Smooth muscle cell (in vitro differentiated cells): ENCODE data around the gene LRRC51. TPM values are rescaled to one million over a fixed set of nuclear protein-coding genes. Genes with fewer than 3 reads are reported as not detected.

Experiments
- DNase-seq: peaks from one replicate; lab custom pipeline; 2025; ENCODE audit not compliant: unreplicated experiment; lab: John Stamatoyannopoulos, UW
- H2AFZ ChIP-seq: fragments of 200-600 bp; sonication (generic); 2 replicates; pipeline ENCODE4 v1.6.0; 2016; ENCODE audit warnings: antibody characterized with exemption, low read depth, mild to moderate bottlenecking
- H3F3A ChIP-seq: fragments of 200-600 bp; sonication (generic); 2 replicates; pipeline ENCODE4 v1.6.0; 2017; ENCODE audit warnings: antibody characterized with exemption, low read depth
- H3K27ac ChIP-seq: fragments of 200-600 bp; sonication (generic); 2 replicates; pipeline ENCODE4 v1.5.1; 2016; ENCODE audit warnings: low read depth, mild to moderate bottlenecking
- H3K27me3 ChIP-seq: fragments of 200-600 bp; sonication (generic); 2 replicates; pipeline ENCODE4 v1.6.1; 2016; ENCODE audit warnings: low read depth, mild to moderate bottlenecking
- H3K36me3 ChIP-seq: fragments of 200-600 bp; sonication (generic); 2 replicates; pipeline ENCODE4 v1.5.1; 2016; ENCODE audit warnings: low read depth
- H3K4me1 ChIP-seq: fragments of 200-600 bp; sonication (generic); 2 replicates; pipeline ENCODE4 v1.5.1; 2016; ENCODE audit warnings: low read depth
- H3K4me2 ChIP-seq: fragments of 200-600 bp; sonication (generic); 2 replicates; pipeline ENCODE4 v1.6.0; 2016; ENCODE audit warnings: mild to moderate bottlenecking
- H3K4me3 ChIP-seq: fragments of 200-600 bp; sonication (generic); 2 replicates; pipeline ENCODE4 v1.5.1; 2016; ENCODE audit warnings: mild to moderate bottlenecking
- H3K79me2 ChIP-seq: fragments of 200-600 bp; sonication (generic); 2 replicates; pipeline ENCODE4 v1.6.0; 2016; ENCODE audit warnings: low read depth, mild to moderate bottlenecking
- H3K9ac ChIP-seq: fragments of 200-600 bp; sonication (generic); 2 replicates; pipeline ENCODE4 v1.6.0; 2016; ENCODE audit warnings: low read depth
- H3K9me3 ChIP-seq: fragments of 200-600 bp; sonication (generic); replicated peaks from 2 replicates; pipeline ENCODE4 v1.5.1; 2016; ENCODE audit warnings: low read depth
- H4K20me1 ChIP-seq: fragments of 200-600 bp; sonication (generic); 2 replicates; pipeline ENCODE4 v1.6.0; 2016; ENCODE audit warnings: low read depth
- WGBS: methylation state at CpG from one replicate; pipeline ENCODE4 v1.1.7; 2016; ENCODE audit warnings: low lambda C conversion rate; 5-methylcytosine and 5-hydroxymethylcytosine counted together
- polyA plus RNA-seq: library from polyadenylated mRNA; unstranded; fragments of >200 nt; fragmentation: Nextera tagmentation; extraction: Ambion mirVana; gene quantifications from 2 replicates; pipeline ENCODE4 v1.2.1, GENCODE V29; 2016
- total RNA-seq: library from RNA; depleted of rRNA; stranded (reverse); fragments of >200 nt; gene quantifications from 2 replicates; pipeline ENCODE4 v1.2.3, GENCODE V29; 2014
- TF ChIP-seq, protein P1 (sequence below): fragments of 200-600 bp; sonication (generic); IDR thresholded peaks from 2 replicates; pipeline ENCODE4 v1.5.1; 2017; ENCODE audit warnings: borderline replicate concordance, mild to moderate bottlenecking, antibody characterized with exemption; ENCODE audit not compliant: insufficient read depth, poor library complexity, severe bottlenecking

The LRRC51 gene
- total and polyA plus RNA-seq, 2 experiments from 2014 or later, result 1.1 to 6.1 TPM

- Histone ChIP-seq H3K9me3 (no peaks in the 10 kb centered on the region), H3K9ac (peak overlapping the region; percentile 97), H3K4me2 (peak overlapping the region; percentile 91), H2AFZ (peak overlapping the region; percentile 74), H3K79me2 (peaks cover 75% of the 10 kb centered on the region), H3F3A (peaks cover 18% of the 10 kb centered on the region), H3K36me3 (no peaks in the 10 kb centered on the region), H3K4me1 (peaks cover 41% of the 10 kb centered on the region), H4K20me1 (peaks cover 35% of the 10 kb centered on the region), H3K27ac (peak overlapping the region; percentile 98), H3K27me3 (no peaks in the 10 kb centered on the region), H3K4me3 (peak overlapping the region; percentile 70)
- TF ChIP-seq, protein P1, sequence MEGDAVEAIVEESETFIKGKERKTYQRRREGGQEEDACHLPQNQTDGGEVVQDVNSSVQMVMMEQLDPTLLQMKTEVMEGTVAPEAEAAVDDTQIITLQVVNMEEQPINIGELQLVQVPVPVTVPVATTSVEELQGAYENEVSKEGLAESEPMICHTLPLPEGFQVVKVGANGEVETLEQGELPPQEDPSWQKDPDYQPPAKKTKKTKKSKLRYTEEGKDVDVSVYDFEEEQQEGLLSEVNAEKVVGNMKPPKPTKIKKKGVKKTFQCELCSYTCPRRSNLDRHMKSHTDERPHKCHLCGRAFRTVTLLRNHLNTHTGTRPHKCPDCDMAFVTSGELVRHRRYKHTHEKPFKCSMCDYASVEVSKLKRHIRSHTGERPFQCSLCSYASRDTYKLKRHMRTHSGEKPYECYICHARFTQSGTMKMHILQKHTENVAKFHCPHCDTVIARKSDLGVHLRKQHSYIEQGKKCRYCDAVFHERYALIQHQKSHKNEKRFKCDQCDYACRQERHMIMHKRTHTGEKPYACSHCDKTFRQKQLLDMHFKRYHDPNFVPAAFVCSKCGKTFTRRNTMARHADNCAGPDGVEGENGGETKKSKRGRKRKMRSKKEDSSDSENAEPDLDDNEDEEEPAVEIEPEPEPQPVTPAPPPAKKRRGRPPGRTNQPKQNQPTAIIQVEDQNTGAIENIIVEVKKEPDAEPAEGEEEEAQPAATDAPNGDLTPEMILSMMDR, result no peak
- under 1% methylated on average over 23 of the region's 23 CpGs for WGBS
- DNase-seq, result peak; percentile 82
These were observed 39.9 kb upstream of the LRRC51 start for GRCh38 chr11:72040491-72041363.

GRCh38 chr11:72041364-72042063, 39.1 kb upstream of the LRRC51 start:
- DNase-seq, result peak; percentile 69
- Histone ChIP-seq H3K4me2 (peak overlapping the region; percentile 91), H3K36me3 (no peaks in the 10 kb centered on the region), H3K4me1 (peaks cover 41% of the 10 kb centered on the region), H3K4me3 (peak overlapping the region; percentile 70), H3K79me2 (peaks cover 67% of the 10 kb centered on the region), H3K9ac (peak overlapping the region; percentile 97), H3K27me3 (no peaks in the 10 kb centered on the region), H3K27ac (peak overlapping the region; percentile 98), H3F3A (peaks cover 18% of the 10 kb centered on the region), H3K9me3 (no peaks in the 10 kb centered on the region), H2AFZ (no peak overlapping the region), H4K20me1 (peaks cover 28% of the 10 kb centered on the region)
- 5% methylated on average over 23 of the region's 23 CpGs for WGBS
- TF ChIP-seq, protein P1, result no peak

DNA sequence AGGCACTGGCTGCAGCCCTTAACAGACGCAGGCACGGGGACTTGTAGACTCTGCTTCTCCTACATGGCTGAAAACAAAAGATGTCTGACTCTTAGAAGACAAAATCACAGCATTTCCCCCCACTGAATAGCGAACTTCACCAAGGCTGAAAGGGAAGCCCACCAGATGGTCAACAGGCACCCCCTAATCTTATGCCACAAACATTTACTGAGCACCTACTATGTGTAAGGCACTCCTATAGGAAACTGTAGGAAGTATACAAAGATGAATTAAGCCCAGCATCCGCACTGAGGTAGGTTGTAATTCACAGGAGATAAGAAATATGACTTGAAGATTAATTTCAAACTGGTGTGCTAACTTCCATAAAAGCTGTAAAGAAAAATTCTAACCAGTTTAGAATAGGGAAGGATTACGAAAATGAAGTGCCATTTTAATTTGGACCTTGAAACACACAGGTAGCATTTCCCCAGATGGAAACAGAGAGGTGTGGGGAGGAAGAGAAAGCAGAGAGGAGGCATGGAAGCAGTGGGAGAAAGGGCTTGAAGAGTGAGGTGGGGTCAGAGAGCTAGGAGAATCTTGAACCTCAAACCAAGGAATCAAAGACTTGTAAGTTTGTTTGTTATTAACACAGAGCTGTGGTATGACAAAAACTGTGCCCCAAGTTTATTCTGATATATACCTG, 38.4 kb upstream of the LRRC51 start:
- Histone ChIP-seq H2AFZ (no peak overlapping the region), H3K27ac (peak overlapping the region; percentile 98), H3F3A (peaks cover 18% of the 10 kb centered on the region), H3K4me2 (peak overlapping the region; percentile 91), H3K36me3 (no peaks in the 10 kb centered on the region), H4K20me1 (peaks cover 21% of the 10 kb centered on the region), H3K79me2 (peaks cover 60% of the 10 kb centered on the region), H3K4me3 (peak overlapping the region; percentile 70), H3K27me3 (no peaks in the 10 kb centered on the region), H3K9me3 (no peaks in the 10 kb centered on the region), H3K9ac (peak overlapping the region; percentile 97), H3K4me1 (peaks cover 41% of the 10 kb centered on the region)
- 38% methylated on average over 5 of the region's 5 CpGs for WGBS
- TF ChIP-seq, protein P1, result no peak
- no peak for DNase-seq
